Fibroblast of lung (primary cell): ENCODE results near the gene PSME3IP1.

ENCODE experiments used
- CTCF ChIP-seq, 2 donors: IDR thresholded peaks in 1 of 2; conservative IDR thresholded peaks in 1 of 2; 1 replicate in 1 of 2; 2 replicates in 1 of 2; pipeline ENCODE4 v1.5.1; 2011 to 2012; ENCODE audit warnings: low read length in 2 of 2, control low read depth in 1 of 2, inconsistent platforms in 1 of 2, low read depth in 1 of 2, mild to moderate bottlenecking in 1 of 2
- EZH2 ChIP-seq: IDR thresholded peaks from 2 replicates; pipeline ENCODE4 v1.5.1; 2012; ENCODE audit warnings: low read length, control low read depth, mild to moderate bottlenecking; ENCODE audit errors: missing control alignments

- TF ChIP-seq CTCF (conservative IDR thresholded peaks at IDR 0.05 in 1 of 2, IDR thresholded peaks at IDR 0.05 in 1 of 2; ENCODE audit: low read depth in 1 of 2, low read length in 2 of 2) (no peak), EZH2 (no peak)
These were observed 16.5 kb downstream of the PSME3IP1 start for GRCh38 chr16:57169327-57169726.
